MCF 10A (cell line): ENCODE results near the gene CEP85L. TPM values are rescaled to one million over a fixed set of nuclear protein-coding genes. Genes with fewer than 3 reads are reported as not detected.

Experiments used
- BruUV-seq: library from RNA; stranded (reverse); fragments of 400-500 nt; replicated peaks from 2 replicates; lab custom pipeline; 2021; lab: Mats Ljungman, UMichigan
- CTCF ChIA-PET: fragments of 300-600 bp; sonication (Branson Sonifier 250); formaldehyde crosslinking; extraction: SDS; loops from one replicate; lab custom pipeline; 2021; ENCODE audit warnings: antibody characterized with exemption, inconsistent platforms; lab: Yijun Ruan, JAX
- POLR2A ChIA-PET: fragments of 300-600, 350-650 bp; sonication (Branson Sonifier 250); formaldehyde crosslinking; extraction: SDS; loops from one replicate; lab custom pipeline; 2020; ENCODE audit warnings: antibody characterized with exemption, inconsistent platforms; lab: Yijun Ruan, JAX
- DNase-seq: peaks from one replicate; pipeline ENCODE4 v3.0.0-alpha.2; 2018; ENCODE audit not compliant: unreplicated experiment
- H3K27ac Mint-ChIP-seq: one replicate; pipeline ENCODE4 v1.8.0; 2022; ENCODE audit warnings: mild to moderate bottlenecking, low read depth, mixed read lengths; ENCODE audit not compliant: unreplicated experiment
- H3K27me3 Mint-ChIP-seq: one replicate; pipeline ENCODE4 v1.8.0; 2022; ENCODE audit warnings: mixed read lengths; ENCODE audit not compliant: insufficient read depth, unreplicated experiment
- H3K36me3 Mint-ChIP-seq: one replicate; pipeline ENCODE4 v1.8.0; 2022; ENCODE audit warnings: mild to moderate bottlenecking, moderate library complexity, mixed read lengths; ENCODE audit not compliant: insufficient read depth, unreplicated experiment
- H3K4me1 Mint-ChIP-seq: one replicate; pipeline ENCODE4 v1.8.0; 2022; ENCODE audit warnings: mixed read lengths; ENCODE audit not compliant: insufficient read depth, unreplicated experiment
- H3K4me3 Mint-ChIP-seq: one replicate; pipeline ENCODE4 v1.8.0; 2022; ENCODE audit warnings: mild to moderate bottlenecking, moderate library complexity, mixed read lengths; ENCODE audit not compliant: unreplicated experiment
- H3K9me3 Mint-ChIP-seq: one replicate; pipeline ENCODE4 v1.8.0; 2022; ENCODE audit warnings: mixed read lengths; ENCODE audit not compliant: unreplicated experiment
- CTCF ChIP-seq: fragments of 200-600 bp; IDR thresholded peaks from one replicate; pipeline ENCODE4 v1.8.0; 2022; ENCODE audit warnings: antibody characterized with exemption, mild to moderate bottlenecking; ENCODE audit not compliant: unreplicated experiment
- intact Hi-C: fragments of 100-400 bp; cut with micrococcal nuclease; formaldehyde crosslinking; loops from 2 replicates; pipeline ENCODE4 v1.14.1; 2022
- total RNA-seq: library from RNA; stranded (reverse); gene quantifications from 2 replicates; pipeline ENCODE4 v1.2.3, GENCODE V29; 2022

The CEP85L gene
- total RNA-seq, 1 experiment from 2014 or later, result 8.4 TPM

- Mint-ChIP-seq H3K4me1 (no peaks in the 10 kb centered on the region), H3K4me3 (no peak overlapping the region), H3K36me3 (no peaks in the 10 kb centered on the region), H3K27me3 (no peaks in the 10 kb centered on the region), H3K9me3 (peaks cover 19% of the 10 kb centered on the region), H3K27ac (no peak overlapping the region)
- intact Hi-C loops, result no loop called here
- no TSS peak for BruUV-seq
- TF ChIP-seq CTCF, result no peak
- ChIA-PET CTCF (interaction anchor here (0.7 kb wide), 1 partner anchor 34 kb away, joined by 3 read pairs; no protein-coding TSS in a partner anchor), POLR2A (no interaction called here)
- no peak for DNase-seq
Measured at GRCh38 chr6:118530942-118531341, 120.4 kb downstream of the CEP85L start.

- intact Hi-C loops, result no loop called here
- H3K36me3 Mint-ChIP-seq, result no peaks in the 10 kb centered on the region
- no peak overlapping the region for H3K27ac Mint-ChIP-seq
- ChIA-PET CTCF (no interaction called here), POLR2A (interaction anchor here (0.6 kb wide), 1 partner anchor 736 kb away, joined by 3 read pairs; no protein-coding TSS in a partner anchor)
- H3K4me3 Mint-ChIP-seq, result no peak overlapping the region
- no peaks in the 10 kb centered on the region for H3K4me1 Mint-ChIP-seq
- TF ChIP-seq CTCF, result no peak
- H3K9me3 Mint-ChIP-seq, result peaks cover 19% of the 10 kb centered on the region
- no peaks in the 10 kb centered on the region for H3K27me3 Mint-ChIP-seq
- no TSS peak for BruUV-seq
- no peak for DNase-seq
Measured at GRCh38 chr6:118529756-118530155, 121.6 kb downstream of the CEP85L start.

- peaks cover 19% of the 10 kb centered on the region for H3K9me3 Mint-ChIP-seq
- no peak for DNase-seq
- CTCF ChIA-PET, result interaction anchor here (0.6 kb wide), 1 partner anchor 447 kb away, joined by 3 read pairs; no protein-coding TSS in a partner anchor
- BruUV-seq, result no TSS peak
- H3K4me3 Mint-ChIP-seq, result no peak overlapping the region
- no peaks in the 10 kb centered on the region for H3K4me1 Mint-ChIP-seq
- no peaks in the 10 kb centered on the region for H3K27me3 Mint-ChIP-seq
- H3K36me3 Mint-ChIP-seq, result peaks cover 4% of the 10 kb centered on the region
- POLR2A ChIA-PET, result no interaction called here
- TF ChIP-seq CTCF, result no peak
- intact Hi-C loops, result no loop called here
- H3K27ac Mint-ChIP-seq, result no peak overlapping the region
Measured at GRCh38 chr6:118528129-118528528, 123.3 kb downstream of the CEP85L start.

GRCh38 chr6:118525913-118526780 lies 125.2 kb downstream of the CEP85L start:
- Mint-ChIP-seq H3K9me3 (peaks cover 10% of the 10 kb centered on the region), H3K4me1 (no peaks in the 10 kb centered on the region), H3K36me3 (peaks cover 6% of the 10 kb centered on the region), H3K27ac (no peak overlapping the region), H3K4me3 (no peak overlapping the region), H3K27me3 (no peaks in the 10 kb centered on the region)
- no peak for DNase-seq
- CTCF ChIA-PET, result interaction anchor here (0.6 to 0.7 kb wide), 4 partner anchors 16 to 54 kb away, joined by 3 to 4 read pairs (median 4); no protein-coding TSS in a partner anchor
- POLR2A ChIA-PET, result interaction anchor here (0.7 kb wide), 2 partner anchors 114 to 566 kb away, joined by 3 to 5 read pairs; no protein-coding TSS in a partner anchor
- intact Hi-C loops, result no loop called here
- BruUV-seq, result no TSS peak
- TF ChIP-seq CTCF, result no peak
